ENCODE results near the gene OLFM1. TPM values are rescaled to one million over a fixed set of nuclear protein-coding genes. Genes with fewer than 3 reads are reported as not detected.
"Not testable (repeated sequence)": the region's sequence is repeated elsewhere in the genome, so short reads cannot be mapped to it uniquely, and the experiment has no call there.

The OLFM1 gene
- polyA plus RNA-seq, 4 donors: 3.8 to 7.3 (median 5.0) TPM

DNA sequence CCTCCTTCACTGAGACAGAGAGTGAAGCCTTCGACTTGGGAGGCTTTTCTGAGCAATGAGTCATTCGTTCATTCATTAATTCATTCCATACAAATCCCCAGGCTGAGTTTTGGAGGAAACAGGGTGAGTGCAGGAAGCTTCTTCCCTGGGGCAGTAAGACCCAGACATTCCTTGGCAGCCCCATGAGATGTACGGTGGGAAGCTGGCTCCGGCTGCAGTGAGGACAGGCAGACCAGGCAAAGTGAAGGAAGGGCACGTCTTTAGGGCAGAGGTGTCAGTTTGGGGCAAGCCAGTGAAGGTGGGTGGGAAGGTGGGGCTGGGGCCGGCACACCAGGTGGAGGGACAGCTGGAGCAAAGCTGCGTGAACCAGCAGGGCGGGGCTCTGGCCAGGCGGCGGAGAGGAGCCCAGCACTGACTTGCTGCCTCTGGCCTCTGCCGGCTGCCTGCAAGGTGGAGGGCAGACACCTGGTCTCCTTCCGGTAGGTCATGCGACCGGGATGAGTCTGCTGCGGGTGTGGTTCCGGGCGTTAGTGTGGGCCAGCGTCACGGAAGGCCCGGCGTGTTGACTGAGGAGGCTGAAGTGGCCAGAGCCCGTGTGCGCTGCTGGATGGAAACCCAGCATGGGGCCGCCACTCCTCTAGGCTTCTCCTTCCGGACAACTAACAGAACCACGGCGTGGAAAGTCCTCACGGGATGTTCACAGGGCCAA, 16.6 kb downstream of the OLFM1 start:
- DNase-seq (ENCODE audit: low read depth in 4 of 4, low spot score in 3 of 4): no peak

DNA sequence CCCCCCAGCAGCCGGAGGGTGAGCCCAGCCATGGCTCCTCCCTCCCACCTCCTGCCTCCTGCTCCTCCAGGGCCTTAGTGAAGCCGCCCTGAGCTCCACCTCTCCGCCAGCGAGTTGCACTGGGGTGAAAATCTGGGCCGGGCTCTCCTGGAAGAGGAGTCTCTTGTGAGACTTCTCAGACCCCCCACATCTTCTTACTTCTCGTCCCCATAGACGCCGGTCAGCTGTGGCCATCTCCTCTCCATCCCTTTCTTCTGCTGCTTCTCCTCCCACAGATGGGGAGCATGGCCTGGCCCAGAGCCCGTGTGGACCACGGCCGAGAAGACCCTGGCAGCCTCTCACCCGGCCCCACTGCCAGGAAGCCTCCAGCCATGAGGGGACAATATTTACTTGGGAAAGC, 17.3 kb downstream of the OLFM1 start:
- no peak for DNase-seq (ENCODE audit: low read depth in 4 of 4, low spot score in 3 of 4)

DNA sequence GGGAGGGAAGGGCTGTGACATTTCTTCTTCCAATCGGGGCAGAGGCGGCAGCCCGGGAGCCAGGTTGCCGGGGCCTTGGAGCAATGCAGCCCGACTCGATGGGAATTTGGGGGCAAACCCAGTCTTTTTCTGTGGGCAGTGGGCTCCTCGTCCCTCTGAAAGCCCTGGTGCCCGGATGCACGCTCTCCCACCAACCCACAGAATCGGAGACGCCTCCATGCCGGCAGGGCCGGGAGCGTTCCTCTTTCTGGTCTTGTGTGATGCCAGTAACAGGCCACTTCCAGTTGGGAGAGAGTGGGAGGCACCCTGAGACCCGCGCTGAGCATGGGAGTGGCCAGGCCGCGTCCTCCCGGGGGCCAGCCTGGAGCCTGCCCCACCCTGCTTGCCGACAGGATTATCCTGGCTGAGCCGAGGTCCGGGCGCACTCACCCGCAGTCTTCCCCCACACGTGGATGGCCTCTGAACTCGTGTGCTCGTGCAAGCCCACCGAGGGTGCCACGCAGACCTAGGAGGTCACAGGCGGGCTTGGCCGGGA, 17.8 kb downstream of the OLFM1 start:
- DNase-seq (ENCODE audit: low read depth in 4 of 4, low spot score in 3 of 4): no peak

DNA sequence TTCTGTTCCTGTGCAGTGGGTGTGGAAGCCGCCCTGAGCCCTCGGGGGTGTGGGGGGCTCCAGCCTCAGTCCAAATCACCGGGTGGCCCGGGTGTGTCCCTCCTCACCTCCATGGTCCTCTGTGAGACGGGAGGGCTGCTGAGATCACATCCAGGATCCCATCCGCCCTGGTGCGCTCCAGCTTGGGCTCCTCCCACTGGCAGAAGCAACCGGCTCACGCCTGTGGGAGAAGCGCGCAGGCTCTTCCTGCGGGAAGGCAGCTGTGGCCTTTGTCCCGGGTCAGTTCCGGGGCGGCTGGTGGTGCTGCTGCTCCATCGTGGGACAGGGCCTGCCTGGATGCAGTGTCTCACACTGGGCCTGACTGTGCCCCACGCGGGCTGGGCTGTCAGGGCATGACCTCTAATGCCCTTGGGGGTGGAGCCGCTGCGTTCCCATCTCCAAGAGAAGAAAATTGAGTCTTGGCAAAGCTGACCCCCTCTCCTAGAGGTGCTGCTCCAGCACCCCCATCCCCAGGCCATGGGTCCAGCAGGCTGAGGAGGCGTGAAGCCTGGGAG, 18.5 kb downstream of the OLFM1 start:
- DNase-seq (ENCODE audit: low read depth in 4 of 4, low spot score in 3 of 4): no peak

DNA sequence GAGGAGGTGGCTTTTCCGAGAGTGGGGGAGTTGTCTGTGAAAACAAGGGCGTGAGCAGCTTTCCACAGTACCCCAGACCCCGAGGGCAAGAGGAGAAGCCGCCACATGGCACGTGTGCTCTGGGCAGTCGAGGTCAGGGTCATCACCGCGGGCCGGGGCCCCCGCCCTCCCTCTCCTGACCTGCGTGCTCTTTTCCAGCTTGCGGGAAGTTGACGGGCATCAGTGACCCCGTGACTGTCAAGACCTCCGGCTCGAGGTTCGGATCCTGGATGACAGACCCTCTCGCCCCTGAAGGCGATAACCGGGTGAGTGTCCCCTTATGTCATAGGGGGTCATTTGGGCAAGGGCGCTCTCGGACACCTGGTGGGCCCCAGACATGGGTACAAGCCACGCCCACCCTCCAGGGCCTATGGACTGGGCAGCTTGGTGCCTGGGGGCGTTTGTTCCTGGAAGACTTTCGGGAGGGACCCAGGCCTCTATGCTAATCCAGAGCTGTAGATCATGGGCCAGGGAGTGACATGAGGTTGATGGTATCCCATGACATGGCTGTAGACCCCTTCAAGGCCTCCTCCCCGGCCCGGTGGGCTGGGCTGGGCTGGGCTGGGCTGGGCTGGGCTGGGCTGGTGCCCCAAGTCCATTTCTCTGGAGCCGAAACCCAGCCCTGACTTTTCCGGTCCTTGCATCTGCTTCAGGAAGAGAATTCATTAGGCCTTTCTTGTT, 19.2 kb downstream of the OLFM1 start:
- DNase-seq (ENCODE audit: low read depth in 4 of 4, low spot score in 3 of 4): no peak

DNA sequence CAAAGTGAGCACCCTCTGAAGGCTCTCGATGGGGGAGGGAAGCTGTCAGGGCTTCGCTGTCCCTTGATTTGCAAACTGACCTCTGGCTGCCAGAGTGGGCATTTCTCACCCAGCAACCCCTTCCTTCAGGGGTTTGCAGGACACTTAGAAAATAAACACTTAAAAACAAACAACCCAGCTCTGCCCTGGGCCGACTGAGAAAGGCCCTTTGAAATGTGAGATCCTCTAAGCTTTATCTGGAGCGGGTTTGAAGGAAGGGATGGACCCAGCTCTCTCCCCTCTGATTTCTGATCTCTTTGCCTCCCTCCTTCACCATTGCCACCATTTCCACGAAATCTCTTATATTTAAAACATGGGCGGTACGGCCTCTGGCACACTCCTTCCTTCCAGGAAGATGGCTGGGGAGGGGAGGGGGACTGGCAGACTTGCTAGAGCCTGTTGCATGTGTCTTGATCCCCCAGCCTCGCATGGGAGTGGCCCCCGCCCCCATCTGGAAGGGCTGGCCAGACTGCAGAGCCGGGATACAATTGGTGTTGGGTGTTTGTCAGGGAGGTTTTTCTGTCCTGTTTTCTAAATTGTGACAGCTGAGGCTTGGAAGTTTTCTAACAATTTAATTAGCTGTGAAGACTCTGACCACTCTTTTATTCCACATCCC, 20.2 kb downstream of the OLFM1 start:
- no peak for DNase-seq (ENCODE audit: low read depth in 4 of 4, low spot score in 3 of 4)

DNA sequence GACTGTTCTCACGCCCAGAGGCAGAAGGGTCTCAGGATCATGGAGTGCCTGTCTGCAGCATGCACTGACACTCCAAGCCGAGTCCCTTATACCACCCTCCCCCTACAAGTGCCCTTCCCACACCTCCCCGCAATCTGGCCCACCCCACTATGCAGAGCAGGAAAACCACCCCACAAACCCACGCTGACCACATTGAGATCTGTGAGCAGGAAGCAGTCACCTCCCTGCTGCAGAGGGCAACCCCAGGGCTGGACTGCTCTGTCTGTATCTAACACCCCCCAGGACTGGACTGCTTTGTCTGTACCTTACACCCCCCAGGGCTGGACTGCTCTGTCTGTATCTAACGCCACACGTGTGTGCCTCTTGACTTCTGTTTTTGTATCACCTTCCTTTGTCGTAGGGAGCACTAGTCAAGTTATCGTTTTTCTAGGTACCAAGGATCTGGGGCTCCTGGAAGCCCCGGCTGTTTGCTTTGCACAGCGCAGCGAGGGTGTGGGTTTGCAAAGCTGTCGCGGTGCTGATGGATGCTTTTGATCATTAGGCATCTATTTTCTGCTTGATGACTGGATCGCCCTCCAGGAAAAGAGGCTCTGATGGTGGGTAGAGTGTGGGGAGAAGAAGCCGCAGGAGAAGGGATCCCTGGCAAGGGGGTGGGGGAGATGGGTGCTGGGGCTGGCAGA, 21.5 kb downstream of the OLFM1 start:
- no peak for DNase-seq (ENCODE audit: low read depth in 4 of 4, low spot score in 3 of 4)

DNA sequence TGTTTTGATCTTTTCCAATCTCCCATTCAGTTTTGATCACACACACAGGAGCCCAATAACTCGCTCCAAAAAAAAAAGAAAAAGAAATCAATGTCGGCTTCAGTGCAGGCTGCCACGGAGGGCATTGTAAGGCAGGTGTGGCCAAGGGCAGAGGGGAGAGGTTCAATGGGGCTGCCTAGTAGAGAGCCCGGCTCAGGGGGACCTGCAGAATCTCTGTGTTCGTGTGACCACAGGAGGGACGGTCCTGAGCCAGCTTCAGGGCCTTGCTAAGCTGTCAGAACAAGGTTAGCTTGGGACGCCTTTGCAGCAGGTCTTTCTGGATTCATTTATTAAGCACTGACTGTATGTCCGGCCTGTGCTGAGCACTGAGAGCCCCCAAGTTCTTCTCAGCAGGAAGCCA, 22.2 kb downstream of the OLFM1 start:
- no peak for DNase-seq (ENCODE audit: low read depth in 4 of 4, low spot score in 3 of 4)

DNA sequence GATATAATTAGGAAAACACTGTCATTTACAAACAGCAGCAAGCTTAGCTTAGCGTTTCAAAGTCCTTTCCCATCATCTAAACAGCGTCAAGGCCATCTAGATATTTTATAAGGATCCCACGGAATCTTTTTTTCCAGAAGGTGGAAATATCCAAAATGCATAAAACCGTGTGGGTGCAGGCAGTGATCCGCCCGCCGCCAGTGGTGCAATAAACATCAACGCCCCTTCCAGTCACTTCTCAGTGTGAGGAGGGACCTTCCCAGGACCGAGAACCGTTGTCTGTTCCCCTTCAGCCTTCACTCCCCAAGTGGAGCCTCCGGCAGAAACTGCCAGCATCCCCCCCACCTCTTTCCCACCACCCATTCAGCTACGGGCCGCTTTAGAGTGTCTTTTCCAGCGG, 22.9 kb downstream of the OLFM1 start:
- no peak for DNase-seq (ENCODE audit: low read depth in 4 of 4, low spot score in 3 of 4)

DNA sequence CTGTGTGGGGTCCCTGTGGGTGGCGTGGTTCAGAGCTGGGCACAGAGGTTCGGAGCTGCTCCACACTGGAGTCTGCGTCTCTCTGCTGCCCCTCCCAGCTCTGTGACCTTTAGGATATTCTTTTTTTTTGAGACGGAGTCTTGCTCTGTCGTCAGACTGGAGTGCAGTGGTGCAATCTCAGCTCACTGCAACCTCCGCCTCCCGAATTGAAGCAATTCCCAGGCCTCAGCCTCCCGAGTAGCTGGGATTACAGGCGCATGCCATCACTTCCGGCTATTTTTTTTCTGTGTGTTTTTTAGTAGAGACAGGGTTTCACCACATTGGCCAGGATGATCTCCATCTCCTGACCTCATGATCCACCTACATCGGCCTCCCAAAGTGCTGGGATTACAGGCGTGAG, 24.1 kb downstream of the OLFM1 start:
- DNase-seq (ENCODE audit: low read depth in 4 of 4, low spot score in 3 of 4): not testable (repeated sequence)

DNA sequence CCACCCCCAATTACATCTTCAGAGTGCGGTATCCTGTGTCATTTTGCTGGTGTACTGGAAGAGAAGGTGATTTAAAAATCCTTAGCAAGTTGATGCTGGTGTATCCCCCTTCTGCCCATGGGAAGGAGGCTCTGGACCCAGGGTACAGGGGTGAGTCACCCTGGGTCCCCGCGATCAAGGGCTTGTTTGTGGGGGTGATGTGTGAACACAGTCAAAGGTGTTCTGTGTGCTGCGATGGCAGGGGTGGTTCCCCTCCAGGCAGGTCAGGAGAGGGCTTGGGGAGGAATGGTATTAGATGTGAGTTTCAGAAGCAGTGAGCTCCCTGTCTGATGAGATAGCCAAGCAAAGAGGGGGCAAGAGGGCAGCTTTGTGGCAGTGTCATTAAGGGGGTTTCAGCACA, 28.9 kb downstream of the OLFM1 start:
- DNase-seq (ENCODE audit: low read depth in 4 of 4, low spot score in 3 of 4): no peak

DNA sequence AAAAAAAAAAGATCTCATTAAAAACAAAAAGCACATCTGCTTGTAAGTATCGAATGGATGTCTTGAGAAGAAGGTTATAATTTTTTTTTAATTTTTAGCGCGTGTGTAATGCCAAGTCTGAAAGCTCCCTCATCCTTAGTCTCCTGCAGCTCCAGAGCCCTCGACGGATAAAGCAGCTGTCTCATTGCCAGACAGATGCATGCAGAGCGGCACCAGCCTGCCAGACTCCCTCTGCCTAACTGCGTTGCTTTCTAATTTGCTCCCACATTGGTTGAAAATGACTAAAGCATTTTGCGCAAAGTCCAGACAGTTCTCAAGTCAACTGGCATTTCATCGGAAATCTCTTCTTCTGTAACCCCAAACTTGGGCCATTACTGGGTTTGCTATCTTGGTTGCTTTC, 29.4 kb downstream of the OLFM1 start:
- DNase-seq (ENCODE audit: low read depth in 4 of 4, low spot score in 3 of 4): no peak

DNA sequence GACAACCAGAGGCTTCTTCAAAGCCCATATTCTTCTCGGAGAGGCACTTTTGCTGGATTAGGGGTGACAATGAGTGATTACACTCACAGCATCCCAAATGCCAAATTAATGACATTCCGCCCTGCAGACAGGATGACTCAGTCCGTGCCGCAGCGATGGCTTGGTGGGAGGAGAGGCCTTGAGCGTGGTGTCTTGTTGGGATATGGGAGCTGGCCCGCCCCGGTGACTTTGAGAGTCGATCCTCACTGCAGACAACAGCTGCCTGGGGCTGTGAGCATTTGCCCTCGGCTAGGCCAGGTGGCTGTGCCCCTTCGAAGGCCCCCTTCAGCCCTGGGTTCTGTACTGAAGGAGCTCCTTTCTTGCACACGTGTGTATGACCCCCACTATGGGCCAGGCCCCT, 29.8 kb downstream of the OLFM1 start:
- DNase-seq (ENCODE audit: low read depth in 4 of 4, low spot score in 3 of 4): no peak

DNA sequence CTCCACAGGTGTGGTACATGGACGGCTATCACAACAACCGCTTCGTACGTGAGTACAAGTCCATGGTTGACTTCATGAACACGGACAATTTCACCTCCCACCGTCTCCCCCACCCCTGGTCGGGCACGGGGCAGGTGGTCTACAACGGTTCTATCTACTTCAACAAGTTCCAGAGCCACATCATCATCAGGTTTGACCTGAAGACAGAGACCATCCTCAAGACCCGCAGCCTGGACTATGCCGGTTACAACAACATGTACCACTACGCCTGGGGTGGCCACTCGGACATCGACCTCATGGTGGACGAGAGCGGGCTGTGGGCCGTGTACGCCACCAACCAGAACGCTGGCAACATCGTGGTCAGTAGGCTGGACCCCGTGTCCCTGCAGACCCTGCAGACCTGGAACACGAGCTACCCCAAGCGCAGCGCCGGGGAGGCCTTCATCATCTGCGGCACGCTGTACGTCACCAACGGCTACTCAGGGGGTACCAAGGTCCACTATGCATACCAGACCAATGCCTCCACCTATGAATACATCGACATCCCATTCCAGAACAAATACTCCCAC, 32.1 kb downstream of the OLFM1 start:
- DNase-seq (ENCODE audit: low read depth in 4 of 4, low spot score in 3 of 4): no peak

DNA sequence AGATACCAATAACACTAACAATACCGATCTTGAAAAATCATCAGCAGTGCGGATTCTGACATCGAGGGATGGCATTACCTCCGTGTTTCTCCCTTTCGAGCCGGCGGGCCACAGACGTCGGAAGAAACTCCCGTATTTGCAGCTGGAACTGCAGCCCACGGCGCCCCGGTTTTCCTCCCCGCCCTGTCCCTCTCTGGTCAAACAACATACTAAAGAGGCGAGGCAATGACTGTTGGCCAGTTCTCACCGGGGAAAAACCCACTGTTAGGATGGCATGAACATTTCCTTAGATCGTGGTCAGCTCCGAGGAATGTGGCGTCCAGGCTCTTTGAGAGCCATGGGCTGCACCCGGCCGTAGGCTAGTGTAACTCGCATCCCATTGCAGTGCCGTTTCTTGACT, 32.8 kb downstream of the OLFM1 start:
- no peak for DNase-seq (ENCODE audit: low read depth in 4 of 4, low spot score in 3 of 4)

DNA sequence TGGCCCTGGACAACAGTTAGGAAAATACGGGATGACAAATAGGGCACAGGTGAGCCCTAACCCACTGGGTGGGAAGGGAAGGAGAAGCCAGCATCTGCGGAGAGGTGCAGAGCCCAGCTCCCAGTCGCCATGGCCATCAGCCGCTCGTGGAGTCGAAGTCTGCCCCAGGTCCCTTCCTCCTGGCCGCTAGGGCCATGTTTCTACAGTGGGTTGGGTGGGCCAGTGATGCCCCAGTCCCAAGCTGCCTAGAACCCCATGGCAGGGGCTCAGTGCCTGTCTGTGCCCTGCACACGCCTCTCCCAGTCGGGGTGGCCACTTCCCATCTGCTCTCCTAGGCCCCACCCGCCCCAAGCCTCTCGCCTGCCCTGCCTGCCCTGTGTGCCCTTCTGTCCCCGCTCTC, 34.8 kb downstream of the OLFM1 start:
- DNase-seq (ENCODE audit: low read depth in 4 of 4, low spot score in 3 of 4): no peak

DNA sequence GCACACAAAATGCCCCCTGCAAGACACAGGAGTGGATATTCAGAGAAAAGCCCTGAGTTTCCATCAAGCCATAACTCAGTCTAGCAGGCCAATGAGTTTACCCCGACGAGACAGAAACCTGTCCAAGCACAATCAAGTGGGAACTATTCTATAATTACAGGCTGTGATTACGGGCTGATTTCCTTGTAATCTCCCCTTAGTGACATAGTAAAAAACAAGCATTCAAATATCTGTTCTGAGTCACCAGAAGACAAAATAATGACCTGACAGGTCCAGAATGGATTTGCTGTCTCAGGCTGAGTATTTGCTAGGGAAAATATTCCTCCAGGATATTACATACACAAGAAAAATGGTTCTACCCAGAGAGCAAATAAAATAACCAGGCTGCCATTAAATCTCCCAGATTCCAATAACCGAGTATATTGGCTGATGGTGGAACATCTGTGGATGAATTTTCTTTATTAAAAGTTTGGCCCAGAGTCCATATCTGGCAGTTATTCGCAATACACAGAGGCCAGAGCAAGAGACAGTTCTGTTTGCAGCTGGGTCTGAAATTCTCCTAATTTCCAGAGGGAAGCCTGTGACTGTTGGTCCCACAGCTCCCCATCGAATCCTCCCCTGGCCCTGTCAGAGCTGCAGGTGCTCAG, 35.8 kb downstream of the OLFM1 start:
- no peak for DNase-seq (ENCODE audit: low read depth in 4 of 4, low spot score in 3 of 4)

DNA sequence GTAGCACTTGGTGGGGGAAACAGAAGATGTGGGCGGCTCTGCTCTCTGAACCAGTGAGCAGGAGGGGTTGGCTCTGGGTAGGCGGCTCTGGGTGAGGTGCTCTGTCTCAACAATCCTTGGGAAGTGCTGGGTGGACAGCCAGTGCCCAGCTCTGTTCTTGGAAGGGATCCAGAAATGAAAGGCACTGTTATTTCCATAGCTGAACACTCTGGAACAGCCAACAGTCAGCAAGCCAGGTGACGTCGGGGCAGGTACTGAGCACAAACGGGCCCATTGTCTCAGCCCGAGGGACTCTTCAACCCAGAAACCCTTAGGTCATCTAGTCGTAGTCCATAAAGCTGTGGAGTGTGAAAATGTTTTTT, 36.3 kb downstream of the OLFM1 start:
- DNase-seq (ENCODE audit: low read depth in 4 of 4, low spot score in 3 of 4): no peak

DNA sequence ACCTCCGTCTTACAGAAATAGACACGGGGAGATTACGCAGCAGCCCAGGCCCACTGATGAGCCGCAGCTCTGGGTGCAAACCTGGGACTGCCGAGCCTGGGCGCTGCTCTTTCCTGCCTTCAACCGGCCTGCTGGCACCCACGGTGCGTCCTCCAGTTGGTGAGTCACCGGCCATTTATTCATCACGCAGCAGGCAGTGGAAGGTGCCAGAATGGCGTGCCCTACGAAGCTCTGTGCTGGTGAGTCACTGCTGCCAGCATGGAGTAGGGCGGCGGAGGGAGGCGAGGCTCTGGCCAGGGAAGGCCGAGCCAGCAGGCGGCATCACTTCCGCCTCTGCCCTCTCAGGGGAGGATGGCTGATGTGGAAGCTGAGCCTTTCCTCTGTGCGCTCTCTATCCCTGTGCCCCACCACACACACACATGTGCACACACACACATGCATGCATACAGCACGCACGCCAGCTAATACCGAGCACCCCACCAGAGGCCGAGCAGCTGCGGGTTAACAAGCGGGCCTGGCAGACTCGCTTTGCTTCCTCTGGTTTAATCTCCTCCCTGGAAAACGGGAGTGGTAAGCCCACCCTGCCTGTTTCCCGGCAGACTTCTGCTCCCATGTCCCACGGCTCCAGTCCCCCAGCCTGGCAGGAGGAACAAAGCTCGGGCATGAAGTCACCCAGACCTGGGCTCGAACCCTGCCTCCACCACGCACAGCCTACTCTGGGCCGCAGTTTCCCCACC, 39.2 kb downstream of the OLFM1 start:
- DNase-seq (ENCODE audit: low read depth in 4 of 4, low spot score in 3 of 4): no peak

Measured in right renal pelvis (tissue), 4 donors.